Neural progenitor cell (in vitro differentiated cells): ENCODE data around the gene CNN2. TPM values are rescaled to one million over a fixed set of nuclear protein-coding genes. Genes with fewer than 3 reads are reported as not detected.

Experiments
- DNase-seq: peaks from one replicate; pipeline ENCODE4 v3.0.0-alpha.2; 2016; ENCODE audit warnings: low spot score
- H2AFZ ChIP-seq: fragments of 200-600 bp; sonication (generic); replicated peaks from 2 replicates; pipeline ENCODE4 v1.6.1; 2016; ENCODE audit warnings: antibody characterized with exemption
- H3F3A ChIP-seq: fragments of 200-600 bp; sonication (generic); 2 replicates; pipeline ENCODE4 v1.6.1; 2016; ENCODE audit warnings: antibody characterized with exemption, low read depth
- H3K27ac ChIP-seq: fragments of 200-600 bp; sonication (generic); 2 replicates; pipeline ENCODE4 v1.5.1; 2016; ENCODE audit warnings: mild to moderate bottlenecking
- H3K27me3 ChIP-seq: fragments of 200-600 bp; sonication (generic); 2 replicates; pipeline ENCODE4 v1.6.1; 2016; ENCODE audit warnings: mild to moderate bottlenecking, moderate library complexity
- H3K36me3 ChIP-seq: fragments of 200-600 bp; sonication (generic); 2 replicates; pipeline ENCODE4 v1.5.1; 2016
- H3K4me1 ChIP-seq: fragments of 200-600 bp; sonication (generic); 2 replicates; pipeline ENCODE4 v1.6.1; 2016; ENCODE audit warnings: mixed run types
- H3K4me2 ChIP-seq: fragments of 200-600 bp; sonication (generic); 2 replicates; pipeline ENCODE4 v1.6.1; 2016
- H3K4me3 ChIP-seq: fragments of 200-600 bp; sonication (generic); 2 replicates; pipeline ENCODE4 v1.5.1; 2016
- H3K79me2 ChIP-seq: fragments of 200-600 bp; sonication (generic); 2 replicates; pipeline ENCODE4 v1.6.1; 2016; ENCODE audit warnings: low read depth
- H3K9ac ChIP-seq: fragments of 200-600 bp; sonication (generic); 2 replicates; pipeline ENCODE4 v1.6.1; 2016
- H3K9me3 ChIP-seq: fragments of 200-600 bp; sonication (generic); 2 replicates; pipeline ENCODE4 v1.5.1; 2016; ENCODE audit warnings: low read depth
- H4K20me1 ChIP-seq: fragments of 200-600 bp; sonication (generic); 2 replicates; pipeline ENCODE4 v1.6.1; 2016; ENCODE audit warnings: low read depth
- H3K27ac Mint-ChIP-seq: 3 replicates; pipeline ENCODE4 v1.8.0; 2021; ENCODE audit warnings: mixed read lengths
- H3K27me3 Mint-ChIP-seq: 2 replicates; pipeline ENCODE4 v1.8.0; 2022; ENCODE audit warnings: low read depth, mild to moderate bottlenecking, inconsistent platforms, moderate library complexity, mixed read lengths; ENCODE audit not compliant: insufficient read depth
- H3K36me3 Mint-ChIP-seq: 3 replicates; pipeline ENCODE4 v1.8.0; 2021; ENCODE audit warnings: mixed read lengths
- H3K4me1 Mint-ChIP-seq: 3 replicates; pipeline ENCODE4 v1.8.0; 2021; ENCODE audit warnings: mixed read lengths
- H3K4me3 Mint-ChIP-seq: 3 replicates; pipeline ENCODE4 v1.8.0; 2021; ENCODE audit warnings: mild to moderate bottlenecking, moderate library complexity, mixed read lengths
- H3K9me3 Mint-ChIP-seq: 3 replicates; pipeline ENCODE4 v1.8.0; 2020; ENCODE audit warnings: mixed read lengths
- CTCF ChIP-seq: fragments of 200-600 bp; sonication (generic); IDR thresholded peaks from 2 replicates; pipeline ENCODE4 v1.5.1; 2017; ENCODE audit warnings: antibody characterized with exemption, mild to moderate bottlenecking
- EZH2 ChIP-seq: fragments of 200-600 bp; sonication (generic); IDR thresholded peaks from 2 replicates; pipeline ENCODE4 v1.6.1; 2017; ENCODE audit warnings: antibody characterized with exemption, mild to moderate bottlenecking, moderate library complexity
- EZH2phosphoT487 ChIP-seq: fragments of 200-600 bp; sonication (generic); IDR thresholded peaks from 2 replicates; pipeline ENCODE4 v1.6.1; 2017; ENCODE audit warnings: antibody characterized with exemption
- total RNA-seq: library from RNA; depleted of rRNA; stranded (reverse); fragments of >200 nt; gene quantifications from 2 replicates; pipeline ENCODE4 v1.2.3, GENCODE V29; 2015; ENCODE audit warnings: low replicate concordance

The CNN2 gene
- total RNA-seq, 1 donor from 2014 or later: 131 TPM

- Mint-ChIP-seq H3K36me3 (no peaks in the 10 kb centered on the region), H3K4me1 (peaks cover 12% of the 10 kb centered on the region), H3K27ac (no peak overlapping the region), H3K9me3 (peaks cover 3% of the 10 kb centered on the region), H3K4me3 (peak overlapping the region; percentile 80), H3K27me3 (peaks cover 40% of the 10 kb centered on the region)
- Histone ChIP-seq H2AFZ (no peak overlapping the region), H4K20me1 (peaks cover 12% of the 10 kb centered on the region), H3K36me3 (no peaks in the 10 kb centered on the region), H3K27ac (no peak overlapping the region), H3K4me2 (no peak overlapping the region), H3K79me2 (no peaks in the 10 kb centered on the region), H3K4me1 (peaks cover 7% of the 10 kb centered on the region), H3F3A (peaks cover 6% of the 10 kb centered on the region), H3K4me3 (no peak overlapping the region), H3K9me3 (no peaks in the 10 kb centered on the region), H3K27me3 (peaks cover 71% of the 10 kb centered on the region), H3K9ac (no peak overlapping the region)
- DNase-seq: no peak
- TF ChIP-seq EZH2 (no peak), CTCF (no peak), EZH2phosphoT487 (no peak)
These were observed 27.1 kb upstream of the CNN2 start for GRCh38 chr19:999379-999719.

GRCh38 chr19:1000095-1000494 lies 26.3 kb upstream of the CNN2 start, which contains the start of gene GRIN3B:
Gene GRIN3B (plus strand): TSS chr19:1000419. CDS start chr19:1000438, 19 bp downstream.
- no peaks in the 10 kb centered on the region for H3K36me3 ChIP-seq
- H3K9ac ChIP-seq: no peak within 1 kb of the TSS
- H4K20me1 ChIP-seq: peaks cover 8% of the 10 kb centered on the region
- no peak within 1 kb of the TSS for H3K27ac ChIP-seq
- H3K36me3 Mint-ChIP-seq: no peaks in the 10 kb centered on the region
- peaks cover 70% of the 10 kb centered on the region for H3K27me3 ChIP-seq
- H3F3A ChIP-seq: peaks cover 6% of the 10 kb centered on the region
- peaks cover 7% of the 10 kb centered on the region for H3K4me1 ChIP-seq
- peaks cover 12% of the 10 kb centered on the region for H3K4me1 Mint-ChIP-seq
- TF ChIP-seq EZH2phosphoT487: peak; percentile 62
- peak; percentile 37 for TF ChIP-seq EZH2
- peak; percentile 78 for TF ChIP-seq CTCF
- DNase-seq: peak; percentile 90
- peak within 1 kb of the TSS; percentile 81 for H3K4me3 Mint-ChIP-seq
- H3K9me3 Mint-ChIP-seq: peaks cover 3% of the 10 kb centered on the region
- peak within 1 kb of the TSS; percentile 73 for H3K4me3 ChIP-seq
- H3K79me2 ChIP-seq: no peaks in the 10 kb centered on the region
- no peaks in the 10 kb centered on the region for H3K9me3 ChIP-seq
- no peak within 1 kb of the TSS for H2AFZ ChIP-seq
- H3K4me2 ChIP-seq: peak within 1 kb of the TSS; percentile 94
- H3K27me3 Mint-ChIP-seq: peaks cover 38% of the 10 kb centered on the region
- H3K27ac Mint-ChIP-seq: no peak within 1 kb of the TSS

GRCh38 chr19:1000591-1001537 lies 25.5 kb upstream of the CNN2 start:
- no peaks in the 10 kb centered on the region for H3K9me3 ChIP-seq
- peaks cover 6% of the 10 kb centered on the region for H3F3A ChIP-seq
- H3K4me3 ChIP-seq: peak overlapping the region; percentile 73
- no peaks in the 10 kb centered on the region for H3K36me3 ChIP-seq
- peak overlapping the region; percentile 81 for H3K4me3 Mint-ChIP-seq
- peak; percentile 58 for DNase-seq
- peaks cover 3% of the 10 kb centered on the region for H3K9me3 Mint-ChIP-seq
- peak overlapping the region; percentile 94 for H3K4me2 ChIP-seq
- peaks cover 12% of the 10 kb centered on the region for H3K4me1 Mint-ChIP-seq
- peaks cover 6% of the 10 kb centered on the region for H4K20me1 ChIP-seq
- H2AFZ ChIP-seq: no peak overlapping the region
- no peaks in the 10 kb centered on the region for H3K36me3 Mint-ChIP-seq
- H3K4me1 ChIP-seq: peaks cover 7% of the 10 kb centered on the region
- H3K27ac Mint-ChIP-seq: no peak overlapping the region
- H3K9ac ChIP-seq: no peak overlapping the region
- H3K27me3 ChIP-seq: peaks cover 62% of the 10 kb centered on the region
- TF ChIP-seq EZH2 (peak; percentile 39), EZH2phosphoT487 (no peak)
- H3K27me3 Mint-ChIP-seq: peaks cover 38% of the 10 kb centered on the region
- H3K27ac ChIP-seq: no peak overlapping the region
- H3K79me2 ChIP-seq: no peaks in the 10 kb centered on the region
